Measurements from ENCODE around the gene LGR6.
"Not testable (repeated sequence)": the region's sequence is repeated elsewhere in the genome, so short reads cannot be mapped to it uniquely, and the experiment has no call there.

Gene LGR6

DNA sequence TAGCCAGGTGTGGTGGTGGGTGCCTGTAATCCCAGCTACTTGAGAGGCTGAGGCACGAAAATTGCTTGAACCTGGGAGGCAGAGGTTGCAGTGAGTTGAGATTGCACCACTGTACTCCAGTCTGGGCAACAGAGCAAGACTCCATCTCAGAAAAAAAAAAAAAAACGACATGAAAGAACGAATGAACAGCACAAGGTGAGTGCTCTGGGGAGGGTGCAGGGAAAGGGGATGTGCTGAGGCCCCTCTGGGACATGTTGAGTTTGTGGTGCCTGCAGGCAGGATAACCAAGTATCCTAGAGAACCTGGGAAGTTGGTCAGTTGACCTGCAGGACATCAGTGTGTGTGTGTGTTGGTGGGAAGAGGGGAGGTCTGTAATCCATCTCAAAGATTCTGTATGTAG lies 46.6 kb downstream of the LGR6 start:
- not testable (repeated sequence) for DNase-seq (ENCODE audit: low read depth)

DNA sequence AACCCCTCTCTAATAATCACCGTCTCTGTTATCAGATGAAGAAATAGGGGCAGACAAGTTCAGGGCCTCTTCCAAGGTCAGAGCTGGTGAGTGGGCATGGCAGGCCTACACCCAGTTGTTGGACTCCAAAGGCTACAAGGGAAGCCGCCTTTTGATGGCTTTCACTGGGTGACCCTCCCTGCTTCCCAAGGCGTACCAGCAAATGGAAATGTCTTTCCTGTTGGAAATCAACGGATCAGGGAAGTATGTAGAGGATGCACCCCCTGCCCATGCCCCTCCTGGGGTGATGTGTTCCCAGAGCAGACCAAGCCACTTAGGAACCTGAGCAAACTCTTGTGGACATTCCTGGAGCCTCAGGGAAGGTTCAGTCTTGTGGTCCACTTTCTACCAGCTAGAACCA lies 47.4 kb downstream of the LGR6 start:
- no peak for DNase-seq (ENCODE audit: low read depth)

DNA sequence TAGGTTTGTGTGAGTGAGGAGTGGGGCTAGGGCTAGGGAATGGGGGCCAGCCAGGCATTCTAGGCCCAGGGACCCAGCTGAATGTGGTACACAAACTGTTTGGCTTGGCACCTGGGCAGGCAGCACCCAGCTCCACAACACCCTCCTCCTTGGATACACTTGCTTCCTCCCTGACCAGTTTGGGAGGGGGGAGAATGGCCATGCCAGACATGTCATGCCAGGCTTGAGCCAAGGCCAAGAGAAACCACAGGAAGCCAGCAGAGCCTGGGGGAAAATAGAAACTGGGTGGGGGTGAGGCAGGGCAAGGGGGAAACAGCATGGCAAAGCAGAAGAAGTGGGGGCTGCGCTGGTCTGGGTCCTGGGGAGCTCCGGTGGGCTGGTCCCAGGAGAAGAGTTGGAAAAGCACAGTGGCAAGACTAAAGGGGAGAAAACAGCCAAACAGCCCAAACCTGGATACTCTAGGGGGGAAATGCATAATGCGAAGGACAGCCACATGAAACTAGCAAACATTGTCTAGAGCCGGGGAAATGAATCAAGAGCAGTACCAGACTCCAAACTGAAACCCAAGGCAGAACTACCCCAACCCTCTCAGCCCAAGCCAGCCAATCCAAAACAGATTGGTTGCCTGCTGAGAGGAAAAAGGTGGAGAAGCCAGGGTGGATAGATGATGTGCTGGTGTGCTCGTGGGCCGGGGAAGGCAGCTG lies 47.9 kb downstream of the LGR6 start:
- DNase-seq (ENCODE audit: low read depth) = no peak

DNA sequence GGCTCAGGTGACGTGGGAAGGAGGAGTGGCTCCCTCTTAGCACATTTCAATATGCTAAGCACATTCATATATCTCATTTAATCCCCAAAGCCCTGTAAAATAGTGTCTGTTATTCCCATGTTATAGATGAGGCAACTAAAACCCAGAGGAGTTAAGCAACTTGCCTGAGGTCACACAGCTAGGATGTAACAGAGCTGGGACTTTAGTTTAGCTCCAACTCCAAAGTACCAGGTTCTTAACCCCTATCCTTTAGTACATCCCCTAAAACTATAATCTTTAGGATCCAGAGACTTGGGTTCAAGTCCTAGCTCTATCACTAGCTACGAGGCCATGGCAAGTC lies 48.5 kb downstream of the LGR6 start:
- DNase-seq (ENCODE audit: low read depth) = no peak

DNA sequence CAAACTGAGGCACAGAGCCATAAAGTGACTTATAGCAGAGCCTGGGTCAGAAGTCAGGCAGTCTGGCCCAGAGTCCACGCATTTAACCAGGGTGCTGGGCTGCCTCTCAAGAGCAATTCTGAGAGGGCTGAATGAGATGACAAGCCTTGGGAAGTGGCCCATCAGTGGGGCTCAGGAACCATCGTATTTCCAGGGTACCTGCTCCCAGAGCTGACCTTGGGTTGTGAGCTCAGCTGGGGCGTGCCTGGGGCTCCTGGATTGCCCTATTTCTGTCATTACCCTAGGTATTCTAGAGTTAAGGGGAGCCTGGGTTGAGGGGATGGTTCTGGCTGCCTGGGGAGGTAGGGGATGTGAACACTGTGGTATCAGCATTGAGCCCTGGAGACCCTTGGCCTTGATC lies 49.4 kb downstream of the LGR6 start:
- no peak for DNase-seq (ENCODE audit: low read depth)

DNA sequence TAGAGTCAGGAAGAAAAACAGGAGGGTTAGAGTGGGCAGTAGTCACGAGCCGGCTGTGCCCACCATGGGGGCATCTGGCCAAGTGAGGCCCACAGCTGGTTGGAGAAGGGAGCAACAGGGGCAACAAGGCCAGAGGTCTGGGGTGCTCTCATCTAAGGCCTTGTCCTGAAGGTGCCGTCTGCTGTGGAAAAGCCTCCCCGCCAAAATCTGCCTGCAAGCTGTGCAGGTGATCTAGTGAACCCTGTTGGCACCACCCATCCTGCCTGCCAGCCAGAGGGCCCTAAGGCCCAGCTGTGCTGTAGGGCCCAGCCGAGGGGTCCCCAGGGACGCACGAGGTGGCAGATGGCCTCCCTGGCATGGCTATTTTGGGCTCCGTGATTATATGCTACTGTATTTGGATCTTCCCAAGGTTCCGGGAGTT lies 51.3 kb downstream of the LGR6 start:
- no peak for DNase-seq (ENCODE audit: low read depth)

DNA sequence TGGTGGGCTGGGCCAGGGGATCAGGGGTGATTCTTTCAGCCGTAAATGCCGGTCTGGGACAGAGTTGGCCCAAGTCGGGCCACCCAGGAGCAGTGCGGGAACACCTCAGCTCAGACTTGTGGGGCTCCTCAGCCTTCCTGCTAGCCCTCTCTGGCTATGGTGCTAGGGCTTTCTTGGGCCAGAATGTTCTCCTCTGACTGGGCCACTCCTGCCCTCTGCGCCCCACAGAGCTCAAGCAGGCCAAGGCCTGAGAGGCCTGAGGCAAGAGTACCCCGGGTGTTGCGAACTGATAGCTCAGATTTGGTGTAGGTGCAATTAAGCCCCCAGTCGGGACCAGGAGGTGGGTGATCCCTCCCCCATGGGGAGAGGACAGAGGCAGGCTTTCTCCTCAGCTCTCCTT lies 51.8 kb downstream of the LGR6 start:
- no peak for DNase-seq (ENCODE audit: low read depth)

DNA sequence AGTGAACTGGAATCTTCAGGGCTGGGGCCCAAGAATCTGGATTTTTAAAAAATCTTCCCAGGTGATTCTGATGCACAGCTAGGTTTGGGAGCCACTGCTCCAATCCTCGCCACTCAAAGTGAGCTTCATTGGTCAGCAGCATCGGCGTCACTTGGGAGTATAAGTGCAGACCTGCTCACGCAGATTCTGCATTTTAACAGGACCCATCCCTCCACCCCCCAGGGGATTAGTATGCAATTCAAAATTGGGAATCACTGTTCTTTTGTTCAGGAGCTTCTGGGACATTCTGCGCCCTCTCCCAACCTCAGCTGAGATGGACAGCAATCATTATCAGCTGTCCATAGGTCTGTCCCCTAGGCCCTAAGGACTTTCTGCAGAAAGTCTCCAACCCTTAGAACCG lies 53.5 kb downstream of the LGR6 start:
- DNase-seq (ENCODE audit: low read depth) = no peak

DNA sequence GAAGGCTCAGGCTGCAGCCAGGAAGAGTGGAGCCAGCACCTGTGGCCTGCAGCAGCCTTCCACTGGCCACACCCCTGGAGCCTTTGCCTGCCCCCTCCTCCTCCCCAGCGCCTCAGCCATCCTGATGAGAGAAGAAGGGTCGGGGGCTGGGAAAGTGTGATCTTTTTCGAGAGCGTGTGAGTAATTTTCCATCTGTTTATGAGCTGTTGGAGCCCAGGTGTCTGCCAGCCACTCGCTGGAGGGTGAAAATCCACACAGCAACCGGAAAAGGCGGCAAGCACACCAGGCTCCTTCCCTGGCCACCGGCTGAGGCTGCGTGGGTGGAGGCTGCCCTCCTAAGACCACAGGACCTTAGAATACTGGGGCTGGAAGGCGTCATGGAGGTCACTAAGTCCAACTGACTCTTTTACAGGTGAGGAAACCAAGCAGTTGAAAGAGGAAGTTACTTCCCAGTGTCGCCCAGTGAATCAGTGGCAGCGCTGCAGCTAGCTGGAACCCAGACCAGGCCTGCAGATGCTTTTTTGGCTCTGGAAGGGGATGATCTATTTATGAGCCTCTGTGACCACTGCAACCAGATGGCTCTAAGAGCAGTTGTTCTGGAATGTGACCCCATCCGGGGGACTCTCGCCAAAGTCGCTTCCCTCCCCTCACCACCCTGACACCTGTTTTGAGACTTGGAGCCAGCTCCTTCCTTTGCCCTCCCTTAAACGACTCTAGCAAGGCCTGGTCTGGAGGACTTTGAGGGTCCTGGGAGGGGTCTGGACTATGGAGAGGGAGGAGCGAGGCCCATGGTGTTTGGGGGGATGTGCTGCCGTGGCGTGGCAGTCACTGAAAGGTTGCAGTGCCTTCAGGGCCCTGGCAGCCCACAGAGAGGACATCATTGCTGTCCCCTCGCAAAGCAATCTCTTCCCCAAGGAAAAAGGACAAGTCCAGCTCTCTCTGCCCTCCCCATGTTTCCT lies 54.5 kb downstream of the LGR6 start:
- DNase-seq (ENCODE audit: low read depth) = no peak

DNA sequence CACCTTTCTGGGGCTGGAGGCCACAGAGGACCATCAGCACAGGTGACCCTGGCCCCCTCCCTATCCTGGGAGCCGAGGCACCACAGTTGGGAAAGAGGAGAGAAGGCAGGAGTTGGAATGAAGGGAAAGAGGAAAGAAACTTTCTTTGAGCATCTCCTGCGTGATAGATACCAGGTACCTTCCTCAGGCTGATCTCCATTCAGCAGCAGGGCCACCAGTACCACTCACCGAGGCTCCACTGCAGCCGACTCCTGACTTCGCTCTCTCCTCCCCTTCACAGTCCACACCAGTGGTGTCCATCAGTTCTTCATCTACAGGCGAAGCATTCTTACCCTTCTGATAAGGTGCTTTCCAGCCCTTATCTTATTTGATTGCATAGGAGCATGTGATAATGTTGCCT lies 55.3 kb downstream of the LGR6 start:
- no peak for DNase-seq (ENCODE audit: low read depth)

DNA sequence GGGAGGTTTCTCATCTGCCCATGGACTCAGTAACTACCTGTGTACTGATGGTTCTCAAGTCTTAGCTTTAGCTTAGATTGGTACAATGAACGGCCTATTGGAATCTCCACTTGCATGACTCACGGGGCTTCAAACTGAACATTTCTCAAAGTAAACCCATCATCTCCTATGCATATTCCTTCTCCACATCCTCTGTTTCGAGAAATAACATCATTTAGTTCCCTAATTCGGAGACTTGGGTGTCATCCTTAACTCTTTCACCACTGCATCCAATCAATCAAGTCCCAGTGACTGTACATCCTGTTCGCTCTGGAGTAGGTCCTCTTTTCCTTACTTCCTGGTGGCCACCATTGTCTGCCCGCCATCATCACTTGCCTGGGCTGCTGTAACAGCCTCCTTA lies 55.8 kb downstream of the LGR6 start:
- no peak for DNase-seq (ENCODE audit: low read depth)

DNA sequence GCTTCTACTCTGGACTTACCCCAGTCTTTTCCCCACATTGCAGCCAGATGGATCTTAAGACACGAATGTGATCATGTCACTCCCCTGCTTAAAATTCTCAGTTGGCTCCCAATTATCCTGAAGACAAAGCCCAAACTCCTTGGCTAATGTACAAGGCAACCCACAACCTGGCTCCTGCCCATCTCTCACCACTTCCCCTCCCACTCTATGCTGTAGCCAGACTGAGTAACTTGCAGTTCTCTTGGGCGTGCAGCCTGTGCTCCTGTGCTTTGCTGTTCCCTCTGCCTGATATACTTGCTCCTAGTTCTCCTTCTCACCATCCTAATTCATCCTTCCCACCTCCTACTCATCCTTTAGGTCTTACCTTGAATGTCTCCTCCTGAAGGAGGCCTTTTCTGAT lies 56.2 kb downstream of the LGR6 start:
- no peak for DNase-seq (ENCODE audit: low read depth)

DNA sequence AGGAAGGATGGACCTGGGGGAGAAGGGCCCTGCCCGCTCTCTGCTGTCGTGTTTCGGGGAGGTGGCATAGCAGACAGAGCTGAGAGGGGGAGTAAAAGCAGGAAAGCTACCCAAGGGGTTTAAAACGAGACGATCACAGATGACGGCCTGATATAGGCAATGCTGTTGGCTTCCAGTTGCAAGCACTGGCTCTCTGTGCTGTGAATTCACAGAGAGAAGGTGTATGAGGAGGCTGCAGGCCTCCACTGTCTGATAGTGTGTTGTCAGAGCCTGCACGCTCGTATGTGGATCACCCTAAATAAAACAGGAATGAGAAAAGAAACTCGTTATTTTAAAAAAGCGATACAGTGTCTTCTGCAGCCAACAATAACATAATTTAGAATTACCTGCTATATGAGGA lies 57.4 kb downstream of the LGR6 start:
- no peak for DNase-seq (ENCODE audit: low read depth)

DNA sequence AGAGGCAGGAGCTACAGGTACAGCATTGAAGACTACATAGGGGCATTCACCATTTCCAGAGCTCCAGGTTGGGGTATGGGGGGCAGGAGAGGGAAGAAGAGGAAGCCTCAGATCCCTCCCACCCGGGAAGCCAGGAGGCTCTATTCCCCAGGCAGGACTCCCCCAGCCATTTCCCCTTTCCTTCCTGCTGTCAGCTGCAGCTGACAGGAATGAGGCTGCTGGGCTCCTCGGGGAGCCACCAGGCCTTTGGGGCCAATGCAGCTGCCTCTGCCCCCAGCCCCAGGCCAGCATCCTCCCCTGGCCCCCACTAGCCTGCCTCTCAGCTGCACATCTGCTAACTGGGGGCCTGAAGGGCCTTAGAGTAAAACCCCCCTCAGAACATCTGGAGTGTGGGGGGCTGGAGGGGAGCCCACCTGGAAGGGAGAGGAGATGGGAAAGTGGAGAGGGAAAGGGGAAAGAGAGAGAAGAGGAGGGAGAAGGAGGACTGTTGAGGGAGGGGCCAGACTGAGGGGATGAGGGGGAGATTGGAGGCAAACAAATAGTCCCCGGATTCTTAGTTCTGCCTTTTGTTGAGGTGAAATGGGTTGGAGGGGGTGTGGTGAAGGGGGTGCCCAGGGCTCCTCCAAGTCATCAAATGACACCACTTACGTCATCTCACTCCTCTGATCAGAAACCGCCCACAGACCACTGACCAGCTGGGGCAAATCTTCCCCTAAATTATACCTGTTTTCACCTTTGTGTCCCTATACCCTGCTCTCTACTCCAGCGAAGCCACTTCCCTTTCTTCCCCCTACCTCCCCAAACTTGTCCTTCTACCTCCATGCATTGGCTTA lies 58.0 kb downstream of the LGR6 start:
- no peak for DNase-seq (ENCODE audit: low read depth)

DNA sequence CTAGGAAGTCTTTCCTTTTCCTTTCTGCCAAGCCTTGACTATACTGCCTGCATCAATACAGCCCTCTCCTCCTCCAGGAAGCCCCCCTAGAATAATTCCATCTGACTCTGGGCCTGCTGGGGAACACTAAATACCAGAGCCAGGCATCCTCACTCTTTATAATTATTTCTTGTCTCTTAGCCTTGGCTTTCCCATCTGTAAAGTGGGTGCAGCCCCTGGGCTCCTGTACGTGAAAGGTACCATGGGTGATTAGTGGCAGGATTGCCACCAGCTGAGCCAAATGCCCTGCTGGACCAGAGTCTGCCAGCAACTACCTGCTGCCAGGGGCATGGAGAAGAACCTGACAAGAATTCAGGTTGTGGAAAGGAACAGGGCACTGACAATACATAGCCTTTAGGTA lies 58.7 kb downstream of the LGR6 start:
- no peak for DNase-seq (ENCODE audit: low read depth)

DNA sequence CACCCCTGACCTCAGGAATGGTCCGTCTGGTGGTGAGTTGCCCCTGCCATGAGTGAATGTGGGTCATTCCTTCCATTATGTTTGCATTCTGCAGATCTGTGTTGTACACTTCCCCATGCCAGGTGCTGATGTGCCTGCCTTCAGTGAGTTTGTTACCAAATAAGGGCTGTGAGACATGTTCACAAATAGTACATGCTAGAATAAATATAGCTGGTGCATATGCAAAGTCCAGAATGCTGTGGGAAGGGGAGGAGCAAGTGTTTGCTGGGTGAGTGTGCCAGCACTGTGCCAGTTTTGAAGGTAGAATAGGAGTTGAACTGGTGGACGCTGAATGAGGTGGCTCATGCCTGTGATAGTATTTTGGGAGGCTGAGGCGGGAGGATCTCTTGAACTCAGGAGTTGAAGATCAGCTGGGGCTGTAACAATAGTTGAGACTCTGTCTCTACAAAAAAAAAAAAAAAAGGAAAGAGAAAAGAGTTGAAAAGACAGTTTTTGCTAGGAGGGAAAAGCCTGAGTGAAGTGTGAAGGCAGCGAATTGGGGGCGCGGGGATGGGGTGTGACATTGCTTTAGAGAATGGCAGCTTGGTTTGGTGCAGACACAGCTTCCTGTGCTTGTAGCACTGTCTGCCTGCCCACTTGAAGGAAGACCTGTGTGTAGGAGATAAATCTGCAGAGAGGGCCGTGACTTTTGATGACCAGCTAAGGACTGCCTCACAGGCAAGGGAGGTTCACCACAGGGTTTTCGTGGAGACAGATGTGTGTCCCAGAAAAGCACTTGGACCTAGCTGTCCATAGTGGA lies 61.1 kb downstream of the LGR6 start:
- no peak for DNase-seq (ENCODE audit: low read depth)

DNA sequence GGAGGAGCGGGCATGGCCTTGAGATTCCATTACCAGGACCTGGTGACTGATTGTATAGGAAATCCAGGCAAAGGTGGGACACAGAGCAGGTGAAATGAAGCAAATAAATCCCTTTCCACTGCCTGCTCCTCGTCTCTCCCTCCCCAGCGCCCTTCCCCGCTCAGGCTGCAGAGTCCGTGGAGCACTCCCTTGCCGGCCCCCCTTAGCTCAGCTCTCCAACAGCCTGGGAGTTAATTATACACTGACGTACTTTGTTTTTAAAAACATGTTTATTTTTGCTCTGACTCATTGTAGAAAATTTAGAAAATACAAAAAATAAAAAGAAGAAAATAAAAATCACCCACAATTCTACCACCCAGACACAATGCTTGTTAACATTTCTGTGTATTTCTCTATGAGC lies 61.7 kb downstream of the LGR6 start:
- DNase-seq (ENCODE audit: low read depth) = no peak

DNA sequence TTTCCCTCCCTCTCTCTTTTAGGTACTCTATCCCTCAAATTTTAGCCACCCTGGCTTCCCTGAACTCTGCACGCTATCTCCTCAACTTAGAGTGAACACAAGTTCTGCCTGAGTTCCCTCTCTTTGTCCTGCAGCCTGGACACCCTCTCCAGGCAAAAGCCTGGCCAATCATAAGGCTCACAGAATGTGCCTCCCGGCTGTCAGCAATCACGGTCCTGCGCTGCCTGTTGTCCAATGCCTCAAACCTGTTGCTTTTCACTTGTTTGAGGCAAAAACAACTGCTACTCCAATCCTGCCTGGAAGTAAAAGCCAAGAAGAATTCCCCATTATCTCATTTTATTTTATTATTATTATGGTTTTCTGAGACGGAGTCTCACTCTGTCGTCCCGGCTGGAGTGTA lies 66.1 kb downstream of the LGR6 start:
- DNase-seq (ENCODE audit: low read depth) = no peak

DNA sequence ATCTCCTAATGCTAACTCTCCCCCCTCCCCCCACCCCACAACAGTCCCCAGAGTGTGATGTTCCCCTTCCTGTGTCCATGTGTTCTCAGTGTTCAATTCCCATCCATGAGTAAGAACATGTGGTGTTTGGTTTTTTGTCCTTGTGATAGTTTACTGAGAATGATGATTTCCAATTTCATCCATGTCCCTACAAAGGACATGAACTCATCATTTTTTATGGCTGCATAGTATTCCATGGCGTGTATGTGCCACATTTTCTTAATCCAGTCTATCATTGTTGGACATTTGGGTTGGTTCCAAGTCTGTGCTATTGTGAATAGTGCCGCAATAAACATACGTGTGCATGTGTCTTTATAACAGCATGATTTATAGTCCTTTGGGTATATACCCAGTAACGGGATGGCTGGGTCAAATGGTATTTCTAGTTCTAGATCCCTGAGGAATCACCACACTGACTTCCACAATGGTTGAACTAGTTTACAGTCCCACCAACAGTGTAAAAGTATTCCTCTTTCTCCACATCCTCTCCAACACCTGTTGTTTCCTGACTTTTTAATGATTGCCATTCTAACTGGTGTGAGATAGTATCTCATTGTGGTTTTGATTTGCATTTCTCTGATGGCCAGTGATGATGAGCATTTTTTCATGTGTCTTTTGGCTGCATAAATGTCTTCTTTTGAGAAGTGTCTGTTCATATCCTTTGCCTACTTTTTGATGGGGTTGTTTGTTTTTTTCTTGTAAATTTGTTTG lies 67.8 kb downstream of the LGR6 start:
- not testable (repeated sequence) for DNase-seq (ENCODE audit: low read depth)

DNA sequence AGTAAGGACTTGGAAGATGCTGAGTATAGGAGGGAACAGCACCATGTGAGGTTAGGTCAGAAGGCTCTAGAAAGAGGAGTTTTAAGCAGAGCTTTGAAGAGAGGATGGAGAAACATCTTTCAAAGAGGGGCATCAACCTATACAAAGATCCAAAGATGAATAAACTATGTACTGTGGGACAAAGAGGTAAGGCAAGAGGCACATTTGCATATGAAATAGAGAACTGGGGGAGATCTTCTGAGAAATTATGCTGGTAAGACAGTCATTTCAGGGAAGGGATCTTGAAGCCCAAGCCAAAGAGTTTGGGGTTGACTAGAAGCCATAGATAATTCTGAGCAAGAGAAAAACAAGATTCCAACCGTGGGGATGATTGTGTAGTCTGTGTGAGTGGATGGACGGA lies 70.0 kb downstream of the LGR6 start:
- DNase-seq (ENCODE audit: low read depth) = no peak

DNA sequence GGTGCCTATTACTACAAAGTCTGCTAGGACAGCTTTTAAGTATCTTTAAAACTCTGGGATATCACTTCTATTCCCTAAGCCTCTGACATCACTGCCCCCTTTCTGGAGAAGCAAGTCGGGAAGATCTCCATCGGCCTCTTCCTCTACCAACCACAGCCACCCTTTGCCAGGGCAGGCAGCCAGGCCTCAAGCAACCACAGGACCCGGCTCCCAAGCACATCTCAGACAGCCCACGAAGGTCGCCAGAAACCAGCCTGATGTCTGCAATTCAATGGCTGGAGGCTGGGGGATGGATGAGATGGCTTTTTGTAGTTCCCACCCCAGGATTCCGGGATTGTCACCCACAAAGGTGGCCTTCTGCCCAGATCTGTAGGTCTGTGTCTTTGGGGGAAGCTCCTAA lies 70.7 kb downstream of the LGR6 start:
- no peak for DNase-seq (ENCODE audit: low read depth)

All from stimulated activated CD8-positive, alpha-beta memory T cell treated with anti-CD3 and anti-CD28 coated beads, Interleukin-15, amount 100 ng/mL, for 24 hours (primary cell).